GM21576 (cell line): ENCODE data around the gene NKX2-2.

Experiments used
- ATAC-seq: cut with Tn5 transposase; IDR thresholded peaks from one replicate; pipeline ENCODE4 v1.9.1; 2021; ENCODE audit warnings: mild to moderate bottlenecking, moderate library complexity; ENCODE audit not compliant: unreplicated experiment

The NKX2-2 gene

DNA sequence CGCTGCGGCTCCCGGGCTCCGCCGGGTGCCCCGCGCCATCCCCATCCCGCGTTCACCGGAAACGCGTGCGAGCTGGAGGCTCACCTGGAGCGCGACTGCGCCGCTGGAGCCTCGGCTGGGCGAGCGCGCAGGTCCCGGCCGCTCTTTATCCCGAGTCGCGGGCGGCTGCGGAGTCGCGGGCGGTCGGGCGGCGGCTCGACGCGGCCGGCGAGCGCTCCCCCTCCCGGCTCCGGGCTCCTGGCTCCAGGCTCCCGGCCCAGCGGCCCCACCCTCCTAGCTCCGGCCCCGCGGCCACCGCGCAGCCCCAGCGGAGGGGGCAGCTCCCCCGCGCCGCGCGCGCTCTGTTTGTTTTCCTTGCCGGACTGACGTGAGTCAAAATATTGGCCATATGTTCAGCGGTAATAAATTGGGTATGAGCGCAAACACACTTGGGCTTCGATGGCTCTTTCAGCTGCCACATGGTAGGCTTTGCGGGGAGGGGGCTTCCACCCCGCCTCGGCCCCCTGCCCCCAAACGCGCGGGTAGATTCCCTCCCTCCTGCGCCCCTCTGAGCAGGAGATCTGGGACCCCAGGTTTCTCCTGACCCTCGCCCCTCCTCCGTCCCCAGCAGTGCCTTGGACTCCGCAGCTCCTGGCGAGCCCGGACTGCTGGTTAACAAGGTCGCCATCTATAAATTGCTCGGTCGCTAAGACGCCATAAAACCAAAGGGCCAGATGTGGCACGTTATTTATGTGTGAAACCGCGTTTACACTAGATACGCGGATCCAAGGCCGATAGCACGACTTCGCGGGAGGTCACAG lies 8.8 kb upstream of the NKX2-2 start:
- no peak for ATAC-seq

DNA sequence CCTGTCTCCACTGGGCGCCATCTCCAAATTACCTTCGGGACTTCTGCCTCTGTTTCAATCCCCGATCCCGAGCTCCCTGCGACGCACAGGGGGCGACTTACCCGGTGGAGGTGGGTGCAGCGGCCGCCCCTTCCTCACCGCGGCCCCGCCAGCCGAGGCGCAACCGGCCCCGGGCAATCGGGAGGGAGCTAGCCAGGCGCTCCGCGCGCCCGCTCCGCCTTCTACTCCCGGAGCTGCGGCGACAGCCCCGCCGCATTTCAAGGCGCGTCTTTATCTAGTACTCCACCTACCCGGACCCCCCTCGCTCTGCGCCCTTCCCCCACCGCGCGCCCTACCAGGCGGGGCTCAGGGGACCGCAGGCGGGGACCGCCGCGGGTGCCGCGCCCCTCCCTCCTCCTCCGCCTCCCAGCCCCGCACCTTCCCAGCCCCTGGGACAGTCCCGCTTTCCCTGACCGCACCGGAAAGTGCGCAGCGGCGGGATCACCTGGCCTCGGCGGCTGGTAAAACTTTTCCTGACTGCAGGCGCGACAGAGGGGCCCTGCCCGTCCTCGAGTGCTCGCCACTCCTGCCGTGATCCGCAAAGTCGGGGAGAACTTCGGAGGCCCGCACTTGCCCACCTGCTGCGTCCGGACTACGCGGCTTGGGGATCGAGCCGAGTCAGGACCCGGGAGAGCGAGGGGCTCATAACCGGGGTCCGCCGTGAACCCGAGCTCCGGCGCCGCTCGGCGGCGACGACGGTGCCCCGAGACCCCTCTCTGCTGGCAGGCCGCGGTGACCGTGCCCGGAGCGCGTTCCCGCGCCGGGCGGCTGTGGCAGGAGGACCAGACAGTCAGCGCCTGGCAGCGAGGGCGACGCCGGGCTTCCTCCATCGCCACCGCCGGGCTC lies 8.0 kb upstream of the NKX2-2 start:
- ATAC-seq: no peak

DNA sequence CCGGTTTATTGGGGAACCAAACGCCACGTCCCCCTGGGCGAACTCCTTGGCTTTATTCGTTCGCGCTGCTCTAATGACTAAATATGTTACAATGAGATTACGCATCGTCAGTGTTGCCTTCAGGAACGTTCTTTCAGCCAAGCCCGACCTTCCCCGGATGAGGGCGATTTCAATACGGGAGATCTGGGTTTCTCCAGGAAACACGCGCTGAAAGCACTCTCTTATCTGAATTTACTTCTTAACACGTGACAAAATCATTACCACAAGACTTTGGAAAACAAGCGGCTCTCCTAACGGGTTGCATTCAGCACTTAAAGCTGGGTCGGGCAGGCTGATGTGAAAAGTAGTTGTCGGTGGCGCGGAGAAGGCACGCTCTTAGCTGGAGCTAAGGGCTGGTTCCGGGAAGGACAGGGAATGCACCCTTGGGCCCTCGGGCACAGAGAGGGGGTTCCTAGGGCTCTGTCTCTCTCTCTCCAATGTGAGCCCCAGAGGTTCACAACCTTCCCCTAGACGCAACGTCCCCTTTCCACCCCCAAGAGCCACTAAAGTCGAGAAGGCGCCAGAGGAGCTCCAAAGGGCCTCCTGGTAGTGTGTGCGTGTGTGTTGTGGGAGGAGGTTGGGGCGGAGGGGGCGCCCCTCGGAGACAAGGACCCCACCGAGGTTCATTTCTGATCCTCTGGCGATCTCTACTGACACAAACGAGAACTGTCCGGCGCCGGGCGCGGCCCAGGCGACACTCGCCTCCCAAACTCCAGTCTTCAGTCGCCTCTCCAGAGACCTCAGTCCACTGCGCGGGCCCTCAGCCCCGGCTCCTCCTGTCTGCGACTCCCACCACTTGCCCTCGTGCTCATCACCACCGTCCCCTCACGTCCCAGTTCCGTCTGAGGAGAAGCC lies 7.1 kb upstream of the NKX2-2 start:
- no peak for ATAC-seq

DNA sequence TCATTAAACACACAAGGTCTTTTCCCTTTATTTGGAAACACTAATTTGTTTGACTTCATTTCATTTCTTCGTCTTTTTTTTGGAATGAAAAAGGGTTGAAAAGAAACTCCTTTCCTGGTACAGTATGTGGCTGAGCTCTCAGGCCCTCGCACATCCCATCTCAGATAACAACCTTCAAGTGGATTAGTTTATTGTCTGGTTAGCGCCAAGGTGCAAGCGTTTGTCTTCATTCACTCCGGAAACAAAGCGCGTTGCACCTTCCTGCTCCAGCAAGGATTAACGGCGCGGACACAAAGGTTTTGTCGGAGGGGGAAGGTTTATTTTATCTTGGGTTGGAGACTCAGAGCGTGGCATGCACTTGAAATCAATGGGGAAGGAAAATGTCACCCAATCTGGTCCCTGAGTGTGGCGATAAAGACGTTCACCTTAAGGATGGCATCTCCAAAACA lies 5.3 kb upstream of the NKX2-2 start:
- ATAC-seq: no peak

DNA sequence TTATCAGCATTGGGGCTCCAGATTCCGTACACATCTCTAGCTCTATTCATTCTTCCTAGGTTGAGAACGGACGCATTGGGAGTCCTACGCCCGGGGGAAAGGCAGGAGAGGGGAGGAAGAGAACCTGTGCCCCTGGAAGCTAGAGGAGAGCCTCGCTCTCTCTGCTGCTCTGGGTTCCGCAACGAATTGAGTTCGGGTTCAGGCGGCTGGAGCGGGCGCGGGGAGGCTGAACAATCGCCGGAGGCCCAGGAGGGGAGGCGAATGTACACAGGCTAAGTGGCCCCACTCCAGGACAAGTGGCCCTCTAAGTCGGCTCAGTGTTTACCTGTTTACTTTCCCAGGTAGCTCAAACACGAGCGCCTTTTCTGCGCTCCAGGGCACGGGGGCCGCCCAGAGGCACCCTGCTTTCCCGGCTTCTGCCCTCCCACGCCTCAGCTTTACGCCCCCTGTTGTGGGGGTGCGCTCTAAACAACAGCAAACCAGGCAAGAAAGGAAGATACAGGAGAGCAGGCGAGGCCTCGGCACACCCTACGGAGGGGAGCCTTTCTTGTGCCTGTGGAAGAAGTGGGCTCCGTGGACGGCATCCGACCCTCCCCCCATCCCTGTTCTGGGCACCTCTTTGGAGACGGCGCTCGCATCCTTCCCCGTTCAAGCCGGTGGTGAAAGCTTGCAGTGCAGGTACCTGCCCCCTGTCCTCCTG lies 4.6 kb upstream of the NKX2-2 start:
- ATAC-seq: no peak

DNA sequence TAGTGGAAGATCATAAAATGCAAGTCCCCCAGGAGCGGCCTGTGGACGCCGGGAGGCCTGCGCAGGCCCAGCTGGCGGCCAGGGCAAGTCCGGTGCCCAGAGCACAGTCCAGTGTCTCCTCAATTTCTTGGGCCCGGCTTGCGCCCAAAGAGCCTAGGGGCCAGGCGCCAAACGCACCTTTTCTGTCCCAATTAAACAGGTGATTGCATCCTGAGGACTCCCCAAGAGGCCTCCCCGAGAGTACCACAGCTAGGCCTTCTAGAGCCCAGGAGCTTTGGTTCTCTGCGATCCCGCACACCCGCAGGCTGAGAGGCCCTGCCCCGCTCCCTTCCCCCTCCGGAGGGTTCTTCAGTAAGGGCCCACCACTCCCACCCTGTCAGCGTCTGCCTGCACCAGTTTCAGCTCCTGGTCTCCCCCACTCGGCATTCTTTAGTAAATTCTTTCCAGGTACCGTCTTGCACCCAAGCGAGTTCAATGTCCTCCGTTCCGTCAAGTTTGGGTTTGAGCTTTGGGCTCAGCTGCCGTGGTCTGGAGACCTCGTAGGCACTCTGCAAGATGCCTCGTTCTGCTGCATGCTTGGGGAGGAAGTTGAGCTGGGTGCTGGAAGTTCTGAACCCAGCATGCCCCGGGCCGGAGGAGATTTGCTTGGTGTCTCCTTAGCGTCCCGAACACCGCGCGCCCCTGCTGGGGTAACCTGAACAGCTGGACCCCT lies 3.9 kb upstream of the NKX2-2 start:
- no peak for ATAC-seq

DNA sequence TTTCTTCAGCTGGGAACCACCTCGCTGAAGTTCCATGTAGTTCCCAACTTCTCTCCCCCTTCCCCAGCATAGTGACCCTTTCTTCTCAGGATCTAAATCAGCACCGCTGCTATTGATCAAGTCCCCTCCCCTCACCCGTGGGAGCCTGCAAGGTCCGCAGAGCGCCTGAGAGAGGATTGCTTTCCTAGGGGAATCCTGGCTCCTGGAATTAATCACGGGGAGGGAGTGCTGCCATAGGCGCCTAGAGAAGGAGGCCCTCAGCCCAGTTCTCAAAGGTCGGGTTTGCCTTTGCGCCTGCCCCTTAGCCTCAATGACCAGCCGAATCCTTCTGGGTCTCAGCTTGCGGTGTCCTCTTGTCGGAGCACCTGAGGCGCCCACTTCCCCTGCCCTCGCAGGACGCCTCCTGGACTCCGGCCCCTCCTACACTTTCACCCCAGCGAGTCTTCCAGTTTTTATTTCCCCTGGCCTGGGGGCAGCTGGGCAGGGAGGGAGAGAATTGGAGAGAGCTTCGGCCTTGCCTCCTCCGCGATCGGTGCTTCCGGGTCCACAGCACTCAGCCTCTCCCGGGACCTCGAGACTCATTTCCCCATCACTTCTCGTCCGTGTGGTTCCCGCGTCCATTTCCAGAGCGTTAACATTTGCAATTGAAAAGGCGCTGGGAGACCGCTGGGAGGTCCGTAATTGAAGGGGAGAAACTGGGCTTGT lies 3.1 kb upstream of the NKX2-2 start:
- ATAC-seq: no peak

DNA sequence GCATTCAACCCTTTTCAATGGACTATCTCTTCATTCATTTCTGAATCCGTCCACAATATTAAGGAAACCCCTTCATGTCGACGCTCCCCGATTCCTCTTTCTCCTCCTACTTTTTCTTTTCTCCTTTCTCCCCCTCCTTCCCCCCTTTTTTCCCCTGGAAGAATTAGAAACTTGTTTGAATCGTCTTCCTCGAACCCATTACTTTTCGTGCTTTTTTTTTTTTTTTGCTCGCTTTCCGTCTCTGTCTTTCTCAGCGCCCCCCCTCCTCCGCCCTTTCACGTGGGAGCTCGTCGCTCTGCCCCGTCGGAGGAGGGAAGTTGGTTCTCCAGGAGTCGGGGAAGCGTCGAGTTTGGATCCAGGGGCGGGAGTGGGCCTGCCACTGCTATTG lies 2.3 kb upstream of the NKX2-2 start:
- ATAC-seq: no peak

DNA sequence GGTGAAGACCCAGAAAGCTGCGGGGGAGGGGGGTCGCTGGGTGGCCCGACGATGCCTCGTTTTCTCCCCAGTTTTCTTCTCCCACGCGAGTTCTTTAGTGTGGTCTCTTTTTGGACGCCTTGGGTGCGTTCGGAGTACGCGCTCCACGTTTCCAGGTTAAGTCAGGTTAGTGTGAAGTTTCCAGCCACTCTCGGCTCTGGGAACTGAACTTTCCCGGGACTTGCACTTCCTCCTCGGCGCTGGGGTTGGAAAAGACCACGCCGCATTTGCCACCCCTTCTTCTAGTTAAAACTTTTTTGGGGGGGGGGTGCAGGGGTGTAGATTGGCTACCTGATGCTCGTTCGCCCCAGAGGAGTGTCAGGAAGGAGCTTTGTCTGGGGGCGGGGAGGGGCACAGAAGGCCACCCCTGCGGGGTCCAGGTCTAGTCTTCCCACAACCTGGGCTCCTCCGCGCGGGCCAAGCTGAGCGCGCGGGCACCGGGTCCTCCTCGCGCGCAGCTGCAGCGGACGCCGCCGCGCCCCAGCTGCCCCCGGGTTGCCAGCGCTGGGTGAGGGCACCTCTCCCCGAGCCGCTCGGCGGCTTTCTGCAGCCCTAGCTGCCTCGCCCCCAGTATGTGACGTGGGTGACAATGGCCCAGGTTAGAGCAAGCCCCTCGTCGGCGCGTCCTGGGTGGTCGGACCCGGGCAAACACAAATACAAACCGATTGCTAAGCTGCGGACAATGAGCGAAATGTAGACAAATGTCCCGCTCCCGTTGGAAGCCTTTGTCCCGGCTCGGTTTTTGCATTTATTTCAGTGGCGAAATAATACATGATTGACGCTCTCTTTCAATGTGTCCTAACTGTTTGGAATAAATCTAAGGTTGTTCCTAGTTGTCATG lies 1.7 kb upstream of the NKX2-2 start:
- no peak for ATAC-seq

DNA sequence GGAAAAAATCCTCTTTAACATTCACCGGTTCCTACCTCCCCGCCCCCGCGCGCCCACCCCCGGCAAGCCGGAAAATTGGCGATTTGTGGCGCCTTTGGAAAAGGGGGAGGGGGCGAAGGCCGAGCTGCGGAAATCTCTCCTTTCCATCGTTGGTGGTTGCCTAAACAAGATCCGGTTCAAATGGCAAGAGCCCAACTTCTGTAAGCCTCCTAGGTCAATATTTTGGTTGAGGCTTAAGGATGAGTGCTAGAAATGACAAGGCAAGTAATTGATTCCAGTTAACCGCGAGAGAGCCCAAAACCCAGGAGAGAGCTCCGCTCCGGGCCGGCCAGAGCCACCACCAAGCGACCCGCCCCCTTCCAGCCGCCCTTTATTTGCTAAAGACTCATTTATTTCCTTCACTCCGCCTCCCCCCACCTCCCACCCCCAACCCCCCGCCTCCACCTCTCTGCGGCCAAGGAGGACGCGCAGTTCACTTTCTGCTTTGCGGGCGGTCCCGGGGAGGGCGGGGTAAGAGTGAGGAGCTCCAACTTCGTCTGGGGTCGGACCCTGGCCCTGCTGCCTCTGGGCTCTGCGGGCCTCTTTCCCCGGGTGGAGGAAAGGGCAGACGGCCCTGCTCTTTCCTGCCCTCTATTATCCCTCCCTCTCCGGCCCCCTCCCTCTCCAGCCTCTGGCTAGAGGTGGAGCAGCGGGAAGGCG lies 838 bp upstream of the NKX2-2 start:
- ATAC-seq: no peak

DNA sequence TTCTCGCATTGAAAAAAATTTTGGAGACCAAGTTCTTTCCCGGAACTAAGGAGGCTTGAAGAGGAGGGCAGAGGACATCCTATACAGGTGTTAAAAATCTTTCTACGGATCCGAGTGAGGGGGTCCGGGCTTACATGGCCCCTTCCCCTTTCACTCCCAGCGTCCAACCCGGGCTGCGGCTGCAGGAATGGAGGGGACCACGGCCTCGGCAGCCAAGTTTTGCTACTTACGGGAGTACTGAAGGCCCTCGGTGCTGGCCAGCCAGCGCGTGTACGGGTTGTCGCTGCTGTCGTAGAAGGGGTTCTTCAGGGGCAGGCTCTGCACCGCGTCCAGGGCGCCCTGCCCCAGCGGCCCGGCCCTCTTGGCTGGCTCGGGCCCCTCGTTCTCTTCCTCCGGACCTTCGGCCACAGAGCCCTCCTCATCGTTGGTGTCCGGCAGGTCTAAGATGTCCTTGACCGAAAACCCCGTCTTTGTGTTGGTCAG lies 642 bp downstream of the NKX2-2 start:
- no peak for ATAC-seq

DNA sequence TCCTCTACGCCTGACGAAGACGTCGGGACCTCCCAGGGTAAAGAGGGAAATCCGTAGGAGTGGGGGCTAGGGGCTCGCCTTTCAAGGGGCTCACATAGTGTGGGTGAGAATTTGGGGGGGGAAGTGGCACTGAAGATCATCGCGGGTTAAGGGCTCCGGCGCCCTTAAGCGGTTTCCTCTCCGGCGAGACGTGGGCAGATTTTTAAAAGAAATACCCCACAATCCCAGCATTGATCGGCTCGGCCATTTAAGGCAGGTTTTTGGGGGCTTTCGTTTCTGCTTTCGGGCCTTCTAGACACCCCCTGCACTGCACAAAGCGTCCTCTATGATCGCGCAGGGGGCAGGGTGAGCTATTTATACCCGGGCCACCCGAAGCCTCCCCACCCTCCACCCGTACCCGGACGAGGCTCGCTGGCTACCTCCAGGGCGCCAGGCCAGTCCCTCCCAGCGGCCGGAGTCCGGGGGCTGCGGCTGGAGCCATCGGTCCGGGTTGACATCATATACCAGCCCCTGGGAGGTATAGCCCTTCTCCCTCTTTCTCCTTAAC lies 1.2 kb downstream of the NKX2-2 start:
- no peak for ATAC-seq

DNA sequence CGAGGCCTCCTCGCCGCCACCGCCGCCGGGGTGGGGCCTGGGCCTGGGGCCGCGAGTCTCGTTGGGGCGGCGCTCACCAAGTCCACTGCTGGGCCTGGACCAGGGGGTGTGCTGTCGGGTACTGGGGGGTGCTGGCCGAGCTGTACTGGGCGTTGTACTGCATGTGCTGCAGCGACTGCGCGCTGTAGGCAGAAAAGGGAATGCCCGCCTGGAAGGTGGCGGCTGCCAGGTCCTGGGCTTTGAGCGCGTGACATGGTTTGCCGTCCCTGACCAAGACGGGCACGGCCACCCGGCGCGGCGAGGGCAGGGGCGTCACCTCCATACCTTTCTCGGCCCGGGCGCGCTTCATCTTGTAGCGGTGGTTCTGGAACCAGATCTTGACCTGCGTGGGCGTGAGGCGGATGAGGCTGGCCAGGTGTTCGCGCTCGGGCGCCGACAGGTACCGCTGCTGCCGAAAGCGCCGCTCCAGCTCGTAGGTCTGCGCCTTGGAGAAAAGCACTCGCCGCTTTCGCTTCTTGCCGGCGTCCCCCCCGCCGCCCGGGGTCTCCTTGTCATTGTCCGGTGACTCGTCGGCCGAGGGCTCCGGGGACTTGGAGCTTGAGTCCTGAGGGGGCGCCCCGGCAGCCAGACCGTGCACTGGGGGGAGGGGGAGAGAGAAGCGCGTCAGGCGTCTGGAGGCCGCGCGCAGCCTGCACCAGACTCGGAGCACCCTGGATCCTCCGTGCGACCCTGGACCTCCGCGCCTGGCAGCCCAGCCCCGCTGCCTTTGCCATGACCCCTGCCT lies 1.8 kb downstream of the NKX2-2 start:
- no peak for ATAC-seq

DNA sequence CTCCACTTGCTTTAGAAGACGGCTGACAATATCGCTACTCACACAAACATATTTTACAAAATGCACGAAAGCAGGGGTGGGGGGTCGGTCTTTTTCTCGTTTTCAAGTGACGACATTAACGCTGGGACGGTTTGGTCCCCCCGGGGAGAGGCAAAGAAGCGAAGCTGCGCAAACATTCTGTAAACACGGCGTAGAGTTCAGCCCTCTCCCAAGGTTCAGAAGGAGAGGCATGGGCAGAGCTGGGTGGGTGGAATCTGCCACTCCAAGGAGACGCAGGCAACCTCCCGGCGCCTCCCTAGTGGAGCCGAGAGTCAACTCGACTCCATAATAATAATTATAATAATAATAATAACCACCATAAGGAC lies 2.4 kb downstream of the NKX2-2 start:
- no peak for ATAC-seq

DNA sequence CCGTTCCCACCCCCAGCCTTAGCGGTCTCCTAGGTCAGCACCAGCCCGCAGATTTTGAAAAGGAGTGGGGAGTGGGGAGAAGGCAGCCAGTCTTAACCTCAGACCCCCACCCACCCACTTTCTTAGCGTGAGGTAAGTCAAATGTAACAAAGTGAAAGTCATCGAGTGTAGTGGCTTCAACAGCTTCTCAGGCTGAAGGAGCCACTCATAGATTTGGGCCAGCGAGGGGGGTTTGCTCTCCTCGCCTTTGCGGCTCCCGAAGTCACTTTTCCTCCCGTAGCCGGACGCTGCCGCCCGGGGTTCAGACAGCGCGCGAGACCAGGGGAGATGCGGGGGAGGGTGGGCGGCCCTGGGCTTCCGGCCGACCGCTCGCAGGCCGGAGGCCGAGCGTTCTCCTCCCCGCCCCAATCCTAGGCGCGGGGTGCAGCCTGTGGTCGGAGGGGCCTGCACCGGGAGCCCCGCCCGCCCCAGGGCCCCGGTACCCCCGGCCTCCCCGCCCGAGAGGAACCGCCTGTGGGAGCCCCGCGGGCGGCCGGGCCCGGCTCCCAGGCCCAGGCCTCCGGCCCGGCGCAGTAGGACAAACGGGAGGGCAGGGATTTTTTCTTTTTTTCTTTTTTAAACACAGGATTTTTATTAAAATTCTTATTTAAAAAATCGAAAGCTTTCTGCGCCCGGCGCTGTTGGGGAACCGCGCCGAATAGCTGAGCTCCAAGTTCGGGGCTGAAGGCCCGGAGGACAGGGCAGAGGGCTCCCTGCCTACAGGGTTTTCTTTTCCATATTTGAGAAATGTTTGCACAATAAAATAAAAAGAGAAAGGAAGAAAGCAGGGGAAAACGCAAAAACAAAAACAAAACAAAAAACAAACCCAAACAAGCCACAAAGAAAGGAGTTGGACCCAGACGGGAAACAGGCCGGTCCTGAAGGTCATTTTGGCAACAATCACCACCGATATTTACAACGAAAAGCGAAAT lies 3.2 kb downstream of the NKX2-2 start:
- ATAC-seq: no peak
